ENCODE results near the gene CDC42SE1. TPM values are rescaled to one million over a fixed set of nuclear protein-coding genes. Genes with fewer than 3 reads are reported as not detected.
A peak's percentile ranks its signal among the peaks of the same experiment; 100 is the strongest.

Gene CDC42SE1
- polyA plus RNA-seq, 1 experiment = 60.4 TPM

GRCh38 chr1:151065089-151065645 lies 5.7 kb upstream of the CDC42SE1 start:
- Histone ChIP-seq H3K36me3 (ENCODE audit: control insufficient read depth, insufficient read depth, low read length) (no peaks in the 10 kb centered on the region), H3K27me3 (ENCODE audit: control insufficient read depth, insufficient read depth, low read length) (no peaks in the 10 kb centered on the region), H3K4me3 (ENCODE audit: low read depth, low read length) (no peak overlapping the region)
- no peak for TF ChIP-seq CTCF (IDR thresholded peaks at IDR 0.05; ENCODE audit: insufficient read depth, low read depth, low read length)
- CTCF ChIA-PET = interaction anchor here (1.4 kb wide), 1 partner anchor 41 kb away, joined by 5 read pairs; no protein-coding TSS in a partner anchor
- POLR2A ChIA-PET = interaction anchor here (0.5 kb wide), 1 partner anchor 18 kb away, joined by 3 read pairs; no protein-coding TSS in a partner anchor
- DNase-seq (ENCODE audit: low read depth) = no peak

GRCh38 chr1:151062741-151063371 lies 3.4 kb upstream of the CDC42SE1 start:
- H3K27me3 ChIP-seq (ENCODE audit: control insufficient read depth, insufficient read depth, low read length) = no peaks in the 10 kb centered on the region
- no peak overlapping the region for H3K4me3 ChIP-seq (ENCODE audit: low read depth, low read length)
- no peak for TF ChIP-seq CTCF (IDR thresholded peaks at IDR 0.05; ENCODE audit: insufficient read depth, low read depth, low read length)
- CTCF ChIA-PET = interaction anchor here (0.6 to 3.3 kb wide), 3 partner anchors 9 to 42 kb away, joined by 3 to 13 read pairs (median 10); partner anchors contain the start of genes C1orf56 and GABPB2
- POLR2A ChIA-PET = no interaction called here
- DNase-seq (ENCODE audit: low read depth) = peak; percentile 58
- no peaks in the 10 kb centered on the region for H3K36me3 ChIP-seq (ENCODE audit: control insufficient read depth, insufficient read depth, low read length)

- no peak for TF ChIP-seq CTCF (IDR thresholded peaks at IDR 0.05; ENCODE audit: insufficient read depth, low read depth, low read length)
- Histone ChIP-seq H3K36me3 (ENCODE audit: control insufficient read depth, insufficient read depth, low read length) (no peaks in the 10 kb centered on the region; the same call in 1 of the 2 replicates), H3K27me3 (ENCODE audit: control insufficient read depth, insufficient read depth, low read length) (no peaks in the 10 kb centered on the region), H3K4me3 (ENCODE audit: low read depth, low read length) (no peak overlapping the region)
- ChIA-PET CTCF (interaction anchor here (0.6 to 3.3 kb wide), 3 partner anchors 10 to 1055 kb away, joined by 3 to 13 read pairs (median 10); partner anchors contain the start of genes C1orf56 and GABPB2), POLR2A (interaction anchor here (0.5 kb wide), 1 partner anchor 220 kb away, joined by 4 read pairs; the partner anchor contains the start of gene ZNF687)
- no peak for DNase-seq (ENCODE audit: low read depth)
Observed at GRCh38 chr1:151061704-151062103, 2.3 kb upstream of the CDC42SE1 start.

- no peaks in the 10 kb centered on the region for H3K27me3 ChIP-seq (ENCODE audit: control insufficient read depth, insufficient read depth, low read length)
- no peak for DNase-seq (ENCODE audit: low read depth)
- CTCF ChIA-PET = interaction anchor here (0.6 to 3.3 kb wide), 5 partner anchors 10 to 1054 kb away, joined by 3 to 13 read pairs (median 5); partner anchors contain the start of genes C1orf56 and GABPB2
- H3K4me3 ChIP-seq (ENCODE audit: low read depth, low read length) = peak overlapping the region; percentile 88
- TF ChIP-seq CTCF (IDR thresholded peaks at IDR 0.05; ENCODE audit: insufficient read depth, low read depth, low read length) = no peak
- peaks cover 1% of the 10 kb centered on the region for H3K36me3 ChIP-seq (ENCODE audit: control insufficient read depth, insufficient read depth, low read length)
- POLR2A ChIA-PET = interaction anchor here (0.6 kb wide), 1 partner anchor 501 kb away, joined by 4 read pairs; no protein-coding TSS in a partner anchor
Observed at GRCh38 chr1:151060657-151061421, 1.4 kb upstream of the CDC42SE1 start.

Data from BJ (cell line).